HG03108 (cell line): ENCODE measurements around the gene OVOL2.
"Not testable (repeated sequence)": the region's sequence is repeated elsewhere in the genome, so short reads cannot be mapped to it uniquely, and the experiment has no call there.

Experiments
- ATAC-seq: cut with Tn5 transposase; IDR thresholded peaks from one replicate; pipeline ENCODE4 v1.9.1; 2021; ENCODE audit warnings: moderate library complexity; ENCODE audit not compliant: unreplicated experiment

Gene OVOL2

DNA sequence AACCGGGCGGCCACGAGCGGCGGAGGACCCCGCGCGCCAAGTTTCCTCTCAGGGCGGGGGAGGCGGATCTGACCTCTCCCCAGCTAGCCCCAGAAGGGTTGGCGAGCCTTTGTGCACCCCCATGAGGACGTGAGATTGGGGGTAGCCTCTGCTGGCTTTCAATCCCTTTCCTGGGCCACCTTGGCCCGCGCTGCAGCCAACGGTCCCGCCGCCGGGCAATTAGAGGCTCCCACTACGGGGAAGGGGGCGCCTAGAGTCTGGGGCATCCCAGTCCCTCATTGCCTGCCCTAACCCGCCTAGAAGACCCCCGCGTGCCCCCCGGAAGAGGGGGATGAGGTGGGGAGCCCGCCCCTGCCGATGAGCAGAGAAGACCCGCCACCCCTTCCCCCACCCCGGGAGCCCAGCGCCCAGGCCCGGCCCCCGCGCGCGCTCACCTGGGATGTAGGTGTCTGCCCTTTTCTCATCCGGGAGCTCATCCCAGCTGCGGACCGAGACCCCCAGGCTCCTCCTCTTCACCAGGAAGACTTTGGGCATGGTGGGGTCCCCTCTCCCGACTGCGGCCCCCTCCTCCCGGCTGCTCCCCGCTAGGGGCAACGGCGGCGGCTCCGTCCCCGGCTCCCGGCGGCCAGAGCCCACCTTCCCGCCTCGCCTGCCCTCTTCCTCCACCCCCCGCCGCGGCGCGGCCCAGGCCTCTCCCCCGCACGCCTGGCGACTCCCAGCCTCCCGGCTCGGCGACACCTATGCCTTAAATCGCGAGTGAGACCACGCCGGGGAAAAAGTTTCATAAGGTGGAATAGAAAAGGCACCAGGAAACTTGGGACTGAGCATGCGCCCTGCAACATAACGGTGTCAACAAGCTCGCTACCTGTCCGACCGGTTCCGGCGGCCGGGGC lies at the start of gene OVOL2:
Gene OVOL2 (minus strand): TSS at position 816 of the 893 bp plus-strand sequence. CDS start 282 bp downstream, at position 534.
- ATAC-seq, result no peak

DNA sequence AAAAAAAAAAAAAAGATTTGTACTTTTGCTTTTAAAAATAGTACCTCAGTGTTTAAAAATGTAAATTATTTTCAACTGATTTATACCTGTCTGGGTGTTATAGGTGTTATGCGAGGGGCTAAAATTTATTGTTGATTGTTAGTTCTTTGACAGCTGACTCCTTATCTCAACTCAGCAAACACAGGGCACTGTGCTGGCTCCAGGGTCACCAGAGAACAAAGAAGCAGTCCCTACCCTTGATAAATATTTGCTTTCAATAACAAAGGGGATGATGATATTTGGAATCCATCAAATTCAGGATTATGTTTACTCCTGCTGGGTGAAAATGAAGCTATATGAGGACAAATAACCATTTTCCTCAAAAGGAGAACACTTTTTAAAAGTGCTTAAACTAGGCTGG lies 45.8 kb upstream of the OVOL2 start:
- no peak for ATAC-seq

DNA sequence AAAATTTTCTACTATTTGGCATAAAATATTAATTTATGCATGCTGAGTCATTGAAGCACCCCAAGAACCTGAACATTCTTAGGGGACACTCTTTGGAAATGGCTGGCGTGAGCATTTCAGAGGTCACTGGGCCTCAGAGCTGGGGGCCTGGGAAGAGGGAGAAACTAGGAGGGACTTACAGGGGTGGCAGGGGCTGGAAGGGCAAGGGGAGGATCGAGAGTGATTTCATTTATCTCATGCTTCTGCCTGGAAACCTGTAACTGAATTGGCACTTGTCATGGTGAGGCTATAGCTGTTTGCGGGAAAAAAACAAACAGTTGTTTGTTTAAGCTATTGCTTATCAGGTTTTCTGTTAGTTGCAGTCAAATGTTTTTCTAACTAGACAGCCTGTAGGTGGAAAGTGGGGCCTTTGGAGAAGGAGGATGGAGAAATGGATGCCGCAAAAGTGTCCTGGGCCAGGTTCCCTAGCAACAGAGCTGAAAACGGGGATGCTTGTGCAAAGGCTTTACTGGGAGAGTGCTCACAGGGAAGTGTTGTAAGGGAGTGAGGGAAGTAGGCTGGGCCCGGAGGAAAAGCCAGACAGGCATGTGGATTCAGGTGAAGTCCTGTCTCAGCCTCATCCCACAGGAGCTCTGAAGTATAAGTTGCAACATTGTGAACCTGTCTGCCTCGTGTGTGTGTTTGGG lies 43.6 kb upstream of the OVOL2 start:
- no peak for ATAC-seq

DNA sequence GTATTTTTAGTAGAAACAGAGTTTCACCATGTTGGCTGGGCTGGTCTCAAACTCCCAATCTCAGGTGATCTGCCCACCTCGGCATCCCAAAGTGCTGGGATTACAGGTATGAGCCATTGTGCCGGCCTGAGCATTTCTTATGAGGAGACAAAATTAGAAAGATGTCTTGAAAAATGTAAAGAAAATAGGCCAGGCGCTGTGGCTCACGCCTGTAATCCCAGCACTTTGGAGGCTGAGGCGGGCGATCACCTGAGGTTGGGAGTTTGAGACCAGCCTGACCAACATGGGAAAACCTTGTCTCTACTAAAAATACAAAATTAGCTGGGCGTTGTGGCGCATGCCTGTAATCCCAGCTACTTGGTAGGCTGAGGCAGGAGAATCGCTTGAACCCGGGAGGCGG lies 42.9 kb upstream of the OVOL2 start:
- ATAC-seq, result not testable (repeated sequence)

DNA sequence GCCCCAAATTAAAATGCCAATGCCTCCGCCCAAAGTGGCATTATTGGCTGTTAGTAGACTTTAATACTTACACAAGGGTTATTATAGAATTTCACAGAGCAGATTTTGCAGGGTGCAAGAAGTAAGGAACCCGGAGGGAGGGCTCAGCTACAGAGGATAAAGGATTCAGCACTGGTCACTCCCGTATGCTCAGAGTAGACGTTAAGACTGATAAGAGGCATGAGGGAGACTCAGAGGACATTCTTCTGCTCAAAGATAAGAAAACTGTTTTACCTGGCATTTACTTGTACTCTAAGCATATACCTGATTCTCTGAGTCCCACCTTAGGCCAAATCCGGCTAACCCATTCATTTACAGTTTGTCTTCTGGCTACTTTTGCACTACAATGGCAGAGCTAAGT lies 36.5 kb upstream of the OVOL2 start:
- ATAC-seq, result no peak

DNA sequence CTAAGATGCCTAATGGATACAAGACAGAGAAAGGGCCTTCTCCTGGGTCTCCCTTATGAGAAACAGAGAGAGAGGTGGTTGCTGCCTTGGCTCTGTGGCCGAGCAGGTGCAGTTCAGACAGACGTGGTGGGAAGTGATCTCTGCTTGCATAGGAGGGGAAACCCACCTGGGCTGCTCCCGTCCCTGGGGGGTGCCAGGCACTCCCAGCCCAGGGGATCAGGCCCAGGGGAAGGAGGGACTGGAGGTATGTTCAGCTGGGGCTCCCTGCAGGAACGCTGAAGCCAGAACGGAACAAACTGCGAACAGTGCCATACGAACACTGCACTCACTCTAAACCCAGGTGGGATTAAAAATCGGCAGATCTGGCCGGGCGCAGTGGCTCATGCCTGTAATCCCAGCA lies 35.7 kb upstream of the OVOL2 start:
- ATAC-seq, result no peak

DNA sequence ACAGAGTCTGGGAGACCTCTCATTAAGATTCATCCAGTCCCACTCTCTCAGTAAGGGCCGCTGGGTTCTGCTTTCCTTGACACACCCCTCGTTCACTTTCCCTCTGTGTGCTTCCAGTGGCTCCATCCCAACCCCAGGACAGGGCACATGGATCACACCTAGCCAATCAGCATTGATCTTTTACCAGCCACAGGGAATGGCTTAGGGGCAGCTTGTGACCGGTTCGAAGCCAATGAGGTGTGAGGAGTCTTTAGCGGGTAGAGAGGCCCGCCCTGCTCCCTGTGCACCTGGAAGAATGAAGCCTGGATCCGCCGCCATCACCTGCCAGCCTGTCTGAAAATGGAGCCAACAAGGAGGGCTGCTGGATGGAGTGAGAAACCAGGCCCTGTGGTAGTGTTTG lies 35.2 kb upstream of the OVOL2 start:
- ATAC-seq, result no peak

DNA sequence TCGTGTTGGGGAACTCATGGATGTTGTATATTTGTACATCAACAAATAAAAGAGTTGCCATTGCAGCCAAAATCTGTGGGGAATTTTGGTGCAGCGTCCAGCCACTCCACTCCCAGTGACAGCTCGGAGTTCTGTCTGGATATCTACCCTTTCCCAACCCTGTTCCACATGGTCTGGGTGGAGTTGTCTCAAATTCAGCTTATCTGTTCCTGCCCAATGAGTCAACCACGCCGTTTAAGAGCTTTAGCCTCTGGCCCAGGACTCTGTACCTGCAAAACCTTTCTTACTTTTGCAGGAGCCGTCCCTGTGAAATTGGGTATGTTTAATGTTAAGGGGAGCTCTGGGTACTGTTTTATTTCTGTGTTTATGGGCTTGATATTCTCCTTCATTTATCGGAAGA lies 33.9 kb upstream of the OVOL2 start:
- no peak for ATAC-seq

DNA sequence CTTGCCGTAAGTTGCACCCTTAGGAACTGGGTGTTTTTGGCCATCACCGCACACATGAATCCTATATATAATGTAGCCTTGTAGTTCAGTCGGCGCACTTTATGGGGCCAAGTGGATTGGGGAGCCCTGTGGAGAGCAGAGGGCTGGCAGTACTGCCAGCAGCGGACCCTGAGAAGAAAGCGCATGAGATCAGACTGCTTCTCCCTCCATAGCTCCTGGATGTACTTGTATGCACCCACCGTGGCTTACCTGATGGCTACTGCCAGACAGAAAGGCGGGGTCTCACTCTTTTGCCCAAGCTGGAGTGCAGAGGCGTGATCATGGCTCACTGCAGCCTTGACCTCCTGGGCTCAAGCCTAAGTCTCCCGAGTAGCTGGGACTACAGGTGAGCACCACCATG lies 32.8 kb upstream of the OVOL2 start:
- ATAC-seq, result no peak

DNA sequence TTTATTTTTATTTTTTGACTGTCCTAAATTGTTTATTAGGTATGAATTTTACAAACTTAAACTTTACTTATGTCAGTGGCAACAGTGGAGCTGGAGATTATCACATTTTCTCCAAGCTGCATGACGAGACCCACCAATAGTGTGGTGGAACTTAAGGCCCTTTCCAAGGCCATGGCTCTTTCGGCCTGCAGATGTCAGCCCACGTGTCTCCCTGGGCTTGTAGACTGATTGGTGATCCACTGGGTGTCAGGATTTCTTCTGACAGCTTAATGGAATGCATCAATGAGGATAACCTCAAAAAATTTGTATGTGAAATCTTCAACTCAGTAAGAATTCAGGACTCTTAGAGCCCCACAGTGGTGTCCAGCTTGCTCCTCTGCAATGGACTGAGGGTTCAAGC lies 32.3 kb upstream of the OVOL2 start:
- no peak for ATAC-seq

DNA sequence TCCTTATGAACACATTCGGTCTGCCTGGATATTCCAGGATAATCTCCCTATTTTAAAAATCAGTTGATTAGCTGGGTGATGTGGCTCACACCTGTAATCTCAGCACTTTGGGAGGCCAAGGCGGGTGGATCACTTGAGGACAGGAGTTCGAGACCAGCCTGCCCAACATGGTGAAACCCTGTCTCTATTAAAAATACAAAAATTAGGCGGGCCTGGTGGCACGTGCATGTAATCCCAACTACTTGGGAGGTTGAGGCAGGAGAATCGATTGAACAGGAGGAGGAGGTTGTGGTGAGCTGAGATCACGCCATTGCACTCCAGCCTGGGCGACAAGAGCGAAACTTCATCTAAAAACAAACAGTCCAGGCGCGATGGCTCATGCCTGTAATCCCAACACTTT lies 31.1 kb upstream of the OVOL2 start:
- not testable (repeated sequence) for ATAC-seq

DNA sequence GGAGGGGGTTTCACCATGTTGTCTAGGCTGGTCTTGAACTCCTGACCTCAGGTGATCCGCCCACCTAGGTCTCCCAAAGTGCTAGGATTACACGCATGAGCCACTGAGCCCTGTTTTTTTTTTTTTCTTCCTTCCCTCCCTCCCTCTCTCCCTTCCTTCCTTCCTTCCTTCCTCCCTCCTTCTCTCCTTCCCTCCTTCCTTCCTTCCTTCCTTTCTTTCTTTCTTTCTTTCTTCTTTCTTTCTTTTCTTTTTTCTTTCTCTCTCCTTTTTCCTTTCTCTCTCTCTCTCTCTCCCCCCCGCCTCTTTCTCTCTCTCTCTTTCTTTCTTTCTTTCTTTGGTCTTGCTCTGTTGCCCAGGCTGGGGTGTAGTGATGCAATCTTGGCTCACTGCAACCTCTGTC lies 30.6 kb upstream of the OVOL2 start:
- ATAC-seq, result not testable (repeated sequence)

DNA sequence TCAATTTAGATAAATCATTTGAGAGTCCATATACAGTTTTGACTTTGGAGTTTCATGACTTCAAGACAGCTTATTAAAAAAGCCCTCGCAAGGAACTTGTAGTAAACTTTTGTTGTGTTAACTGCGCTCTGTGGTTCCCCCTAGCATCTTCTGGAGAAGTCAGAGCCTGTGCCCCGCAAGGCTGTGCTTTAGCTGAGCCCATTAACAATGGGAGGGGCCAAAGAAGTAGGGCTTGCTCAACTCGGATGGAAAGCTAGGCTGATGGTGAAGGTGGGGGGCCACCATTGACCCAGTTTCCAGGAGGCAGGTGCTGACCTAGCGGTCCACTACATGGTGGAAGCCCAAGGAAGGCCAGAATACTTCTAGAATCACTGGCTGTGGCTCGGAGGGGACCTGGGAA lies 29.3 kb upstream of the OVOL2 start:
- ATAC-seq, result no peak

DNA sequence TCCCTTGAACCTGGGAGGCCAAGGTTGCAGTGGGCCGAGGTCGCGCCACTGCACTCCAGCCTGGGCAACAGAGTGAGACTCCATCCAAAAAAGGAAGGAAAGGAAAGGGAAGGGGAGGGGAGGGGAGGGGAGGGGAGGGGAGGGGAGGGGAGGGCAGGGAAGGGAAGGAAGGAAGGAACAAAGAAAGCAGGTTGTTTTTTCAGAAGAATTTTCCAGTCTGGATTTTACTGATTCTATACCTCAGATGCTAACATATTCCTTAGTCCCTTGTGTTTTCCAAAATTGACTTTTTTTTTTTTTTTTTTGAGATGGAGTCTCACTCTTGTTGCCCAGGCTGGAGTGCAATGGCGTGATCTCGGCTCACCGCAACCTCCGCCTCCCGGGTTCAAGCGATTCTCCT lies 23.1 kb upstream of the OVOL2 start:
- not testable (repeated sequence) for ATAC-seq

DNA sequence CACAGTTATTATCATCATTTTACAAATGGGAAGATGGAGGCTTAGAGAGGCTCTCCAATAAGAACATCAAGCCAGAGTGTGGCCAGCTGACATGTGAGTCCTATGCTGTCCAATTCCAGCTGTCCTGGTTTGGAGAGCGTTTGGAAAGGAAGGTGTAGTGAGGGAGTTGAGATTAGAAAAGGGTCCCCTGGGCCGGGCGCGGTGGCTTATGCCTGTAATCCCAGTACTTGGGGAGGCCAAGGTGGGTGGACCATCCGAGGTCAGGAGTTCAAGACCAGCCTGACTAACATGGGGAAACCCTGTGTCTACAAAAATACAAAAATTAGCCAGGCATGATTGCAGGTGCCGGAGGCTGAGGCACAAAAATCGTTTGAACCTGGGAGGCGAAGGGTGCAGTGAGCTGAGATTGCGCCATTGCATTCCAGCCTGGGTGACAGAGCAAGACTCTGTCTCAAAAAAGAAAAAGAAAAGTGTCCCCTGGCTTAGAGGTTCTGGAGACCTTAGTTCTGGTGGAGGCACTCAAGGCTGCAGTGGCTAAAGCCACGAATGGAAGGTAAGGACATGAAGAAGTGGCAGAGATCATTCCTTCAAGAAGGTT lies 22.1 kb upstream of the OVOL2 start:
- ATAC-seq, result no peak

DNA sequence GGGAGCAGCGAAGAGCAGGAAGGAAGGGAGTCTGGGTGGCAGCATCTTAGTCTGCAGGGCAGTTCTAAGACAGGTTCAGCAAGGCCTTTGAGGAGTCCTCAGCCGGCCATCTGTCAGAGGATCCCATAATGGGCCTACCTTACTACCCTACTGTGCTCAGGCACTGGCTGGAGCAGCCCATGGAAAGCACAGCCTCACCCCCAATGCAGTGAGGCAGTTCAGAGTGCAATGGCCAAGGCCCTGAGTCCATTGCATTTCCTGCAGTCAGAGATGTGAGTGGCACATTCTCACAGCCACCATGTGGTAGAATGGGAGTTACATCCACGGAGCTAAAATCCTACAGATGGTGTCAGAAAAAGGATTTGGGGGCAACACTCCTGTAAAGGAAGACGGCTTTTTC lies 19.4 kb upstream of the OVOL2 start:
- no peak for ATAC-seq

DNA sequence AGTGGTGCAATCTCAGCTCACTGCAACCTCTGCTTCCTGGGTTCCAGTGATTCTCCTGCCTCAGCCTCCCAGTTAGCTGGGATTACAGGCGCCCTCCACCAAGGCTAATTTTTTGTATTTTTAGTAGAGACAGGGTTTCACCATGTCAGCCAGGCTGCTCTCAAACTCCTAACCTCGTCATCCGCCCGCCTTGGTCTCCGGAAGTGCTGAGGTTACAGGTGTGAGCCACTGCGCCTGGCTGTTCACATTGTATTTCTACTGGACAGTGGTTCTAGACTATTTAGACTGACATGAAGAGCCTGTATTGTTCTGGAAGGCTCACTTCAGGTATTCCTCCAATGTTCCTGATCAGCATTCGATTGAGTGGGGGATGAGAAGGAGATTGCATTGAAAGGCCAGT lies 14.8 kb upstream of the OVOL2 start:
- ATAC-seq, result no peak

DNA sequence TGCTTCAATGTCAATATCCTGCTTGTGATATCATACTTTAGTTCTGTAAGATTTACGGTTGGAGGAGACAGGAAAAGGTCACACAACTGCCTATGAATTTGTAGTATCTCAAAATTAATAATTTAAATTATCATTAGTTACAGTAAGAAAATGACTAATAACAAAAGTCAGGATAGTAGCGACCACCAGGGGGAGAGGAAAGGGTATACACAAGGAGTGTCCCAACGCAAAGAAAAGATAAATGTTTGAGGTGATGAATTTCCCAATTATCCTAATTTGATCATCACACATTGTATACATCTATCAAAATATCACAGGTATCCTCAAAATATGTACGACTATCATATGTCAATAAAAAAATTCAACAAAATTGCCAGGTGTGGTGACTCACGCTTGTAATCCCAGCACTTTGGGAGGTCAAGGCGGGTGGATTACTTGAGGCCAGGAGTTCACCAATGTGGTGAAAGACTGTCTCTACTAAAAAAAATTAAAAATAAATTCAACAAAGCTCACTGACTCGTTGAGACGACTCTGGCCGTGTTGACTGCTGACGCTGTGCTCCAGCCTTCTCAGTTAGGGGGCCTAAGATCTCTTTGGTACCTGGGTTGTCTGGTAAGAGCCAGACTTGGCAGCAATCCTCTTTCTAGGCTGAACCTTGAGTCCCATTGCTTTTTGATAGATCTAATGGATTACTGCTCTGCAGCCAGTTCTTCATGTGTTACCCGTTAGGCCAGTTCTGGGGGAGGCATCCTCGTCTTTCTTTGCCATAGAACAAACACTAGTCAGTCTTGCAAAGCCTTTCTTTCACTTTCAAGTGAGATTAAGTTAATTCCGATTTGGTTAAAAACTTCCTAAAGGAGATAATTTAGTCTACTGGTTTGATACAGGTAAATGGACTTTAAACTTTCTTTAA lies 9.0 kb upstream of the OVOL2 start:
- ATAC-seq, result no peak

DNA sequence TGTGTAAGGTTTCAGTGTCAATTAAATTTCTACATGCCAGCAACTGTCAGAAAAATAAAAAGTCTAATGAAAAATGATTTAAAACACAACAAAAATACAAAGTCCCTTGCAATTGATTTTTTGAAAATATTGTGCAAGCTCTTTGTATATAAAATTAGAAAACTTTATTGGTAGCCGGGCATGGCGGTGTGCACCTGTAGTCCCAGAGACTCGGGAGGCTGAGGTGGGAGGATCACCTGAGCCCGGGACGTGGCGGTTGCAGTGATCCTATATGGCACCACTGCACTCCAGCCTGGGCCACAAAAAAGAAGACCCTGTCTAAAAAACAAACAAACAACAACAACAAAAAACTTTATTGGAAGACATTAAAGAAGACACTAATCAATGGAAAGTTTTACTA lies 6.0 kb upstream of the OVOL2 start:
- ATAC-seq, result no peak

DNA sequence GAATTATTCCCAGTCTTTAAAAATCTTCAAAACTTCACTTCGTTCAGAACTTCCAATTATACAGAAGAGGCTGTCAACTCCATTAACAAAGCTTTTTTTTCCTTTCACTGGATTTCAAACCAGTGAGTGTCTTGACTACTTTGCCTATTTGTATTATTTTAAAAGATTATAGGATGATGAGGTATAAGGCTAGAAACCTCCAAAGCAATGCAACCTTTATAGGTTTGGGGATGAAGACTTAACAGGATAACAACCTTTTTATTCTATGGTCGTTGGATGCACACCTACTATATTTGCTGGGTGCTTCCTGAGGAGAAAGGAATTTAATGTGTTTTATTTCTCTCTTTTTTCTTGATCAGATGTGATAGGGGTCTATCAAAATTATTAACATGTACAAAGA lies 1.9 kb upstream of the OVOL2 start:
- no peak for ATAC-seq
